GM12878 (cell line): ENCODE measurements around the gene SPIC. TPM values are rescaled to one million over a fixed set of nuclear protein-coding genes. Genes with fewer than 3 reads are reported as not detected.

Source experiments
- ATAC-seq: fragments of 200-7000 bp; cut with Tn5 transposase; 3 replicates; pipeline ENCODE4 v1.9.1; 2020; ENCODE audit warnings: mild to moderate bottlenecking, moderate library complexity
- BruUV-seq: library from RNA; stranded (reverse); fragments of 400-500 nt; replicated peaks from 2 replicates; lab custom pipeline; 2021; lab: Mats Ljungman, UMichigan
- CTCF ChIA-PET: fragments of 300-600 bp; sonication (Branson Sonifier 250); formaldehyde crosslinking; extraction: SDS; loops from one replicate; lab custom pipeline; 2021; ENCODE audit warnings: inconsistent platforms; lab: Yijun Ruan, JAX
- POLR2A ChIA-PET: fragments of 350-600 bp; formaldehyde crosslinking; extraction: SDS; loops from one replicate; lab custom pipeline; 2021; ENCODE audit warnings: inconsistent platforms; lab: Charles Lee
- RAD21 ChIA-PET: fragments of 300-600 bp; sonication (Branson Sonifier 250); formaldehyde crosslinking; loops from one replicate; lab custom pipeline; 2023; ENCODE audit warnings: antibody characterized with exemption; ENCODE audit not compliant: unreplicated experiment; lab: Charles Lee
- SMC1A ChIA-PET: fragments of 300-600 bp; sonication (Branson Sonifier 250); formaldehyde crosslinking; loops from one replicate; lab custom pipeline; 2023; ENCODE audit not compliant: unreplicated experiment, uncharacterized antibody; lab: Charles Lee
- DNase-seq: peaks from one replicate; pipeline ENCODE4 v3.0.0-alpha.2; 2011; ENCODE audit warnings: low read depth, low spot score
- FAIRE-seq: peaks from 3 replicates; lab custom pipeline; 2011; peaks lifted over from hg19 to GRCh38; lab: Jason Lieb, UNC
- H2AFZ ChIP-seq: 2 replicates; pipeline ENCODE4 v1.6.0; 2011; ENCODE audit warnings: low read depth, low read length, control low read depth; ENCODE audit not compliant: control insufficient read depth
- H3K27ac ChIP-seq: 2 replicates; pipeline ENCODE4 v1.5.1; 2011; ENCODE audit warnings: control low read depth; ENCODE audit not compliant: control insufficient read depth, insufficient read depth
- H3K27me3 ChIP-seq, 2 experiments: replicated peaks in 1 of 2; 2 replicates each; pipeline versions ENCODE4 v1.6.0 to v1.6.1; 2011; ENCODE audit warnings: low read length in 1 of 2; ENCODE audit not compliant: control insufficient read depth in 2 of 2, insufficient read depth in 2 of 2
- H3K36me3 ChIP-seq, 2 experiments: 2 replicates each; pipeline ENCODE4 v1.5.1; 2011; ENCODE audit warnings: low read length in 1 of 2; ENCODE audit not compliant: control insufficient read depth in 2 of 2, insufficient read depth in 2 of 2
- H3K4me1 ChIP-seq: 2 replicates; pipeline ENCODE4 v1.6.1; 2011; ENCODE audit warnings: mild to moderate bottlenecking, low read length, moderate library complexity, mixed read lengths; ENCODE audit not compliant: control insufficient read depth, insufficient read depth
- H3K4me2 ChIP-seq: 2 replicates; pipeline ENCODE4 v1.6.0; 2011; ENCODE audit warnings: control low read depth; ENCODE audit not compliant: control insufficient read depth, insufficient read depth
- H3K4me3 ChIP-seq: fragments of 200-600 bp; sonication (generic); 2 replicates; pipeline ENCODE4 v1.5.1; 2016
- H3K79me2 ChIP-seq: 2 replicates; pipeline ENCODE4 v1.6.0; 2011; ENCODE audit warnings: low read length; ENCODE audit not compliant: control insufficient read depth, insufficient read depth
- H3K9ac ChIP-seq: 2 replicates; pipeline ENCODE4 v1.8.0; 2011; ENCODE audit warnings: low read length, control low read depth, mixed read lengths; ENCODE audit not compliant: control insufficient read depth, insufficient read depth
- H3K9me3 ChIP-seq: replicated peaks from 3 replicates; pipeline ENCODE4 v1.5.1; 2011; ENCODE audit warnings: mild to moderate bottlenecking, low read length; ENCODE audit not compliant: control insufficient read depth, insufficient read depth
- H4K20me1 ChIP-seq: 2 replicates; pipeline ENCODE4 v1.6.0; 2011; ENCODE audit not compliant: control insufficient read depth, insufficient read depth
- ATF2 ChIP-seq: IDR thresholded peaks from 2 replicates; pipeline ENCODE4 v1.6.1; 2012; ENCODE audit warnings: low read length, inconsistent platforms
- EED ChIP-seq: sonication (generic); IDR thresholded peaks from 2 replicates; pipeline ENCODE4 v1.6.1; 2016; ENCODE audit warnings: antibody characterized with exemption, low read depth
- EGR1 ChIP-seq, 2 experiments: IDR thresholded peaks; 1 replicate in 1 of 2; 2 replicates in 1 of 2; pipeline ENCODE4 v1.6.1; 2011 to 2012; ENCODE audit warnings: low read depth in 2 of 2, low read length in 2 of 2, borderline replicate concordance in 1 of 2, mild to moderate bottlenecking in 1 of 2, moderate library complexity in 1 of 2
- IKZF1 ChIP-seq: fragments of 450-650 bp; conservative IDR thresholded peaks from 2 replicates; pipeline ENCODE4 v1.6.1; 2017; ENCODE audit warnings: antibody characterized with exemption, mild to moderate bottlenecking
- MYB ChIP-seq: fragments of 150-350 bp; IDR thresholded peaks from 2 replicates; pipeline ENCODE4 v1.6.1; 2014; ENCODE audit warnings: mild to moderate bottlenecking, low read depth, low read length, borderline replicate concordance
- NKRF ChIP-seq: fragments of 450-650 bp; conservative IDR thresholded peaks from 2 replicates; pipeline ENCODE4 v1.6.1; 2017; ENCODE audit warnings: mild to moderate bottlenecking, moderate library complexity
- TAF1 ChIP-seq: IDR thresholded peaks from 2 replicates; pipeline ENCODE4 v1.6.1; 2011; ENCODE audit warnings: mild to moderate bottlenecking, low read depth, low read length, borderline replicate concordance
- ZBTB4 ChIP-seq: fragments of 450-650 bp; formaldehyde crosslinking; IDR thresholded peaks from 2 replicates; pipeline ENCODE4 v1.4.0; 2022; ENCODE audit warnings: mild to moderate bottlenecking, moderate library complexity
- ZNF274 ChIP-seq: IDR thresholded peaks from one replicate; pipeline ENCODE4 v1.8.0; 2011; ENCODE audit not compliant: insufficient read length, insufficient read depth
- ZNF622 ChIP-seq: fragments of 450-650 bp; IDR thresholded peaks from 2 replicates; pipeline ENCODE4 v1.6.1; 2017; ENCODE audit warnings: mild to moderate bottlenecking, inconsistent platforms
- ZZZ3 ChIP-seq: IDR thresholded peaks from 2 replicates; pipeline ENCODE4 v1.6.1; 2011; ENCODE audit warnings: low read depth; ENCODE audit not compliant: control insufficient read depth, insufficient read length
- WGBS: methylation state at CpG from one replicate; pipeline ENCODE4 v1.1.6; 2016; ENCODE audit warnings: low lambda C conversion rate; ENCODE audit not compliant: insufficient replicate concordance, insufficient coverage; ENCODE audit errors: missing lambda C conversion rate; 5-methylcytosine and 5-hydroxymethylcytosine counted together
- in situ Hi-C: fragments of 300-500 bp; cut with MboI; formaldehyde crosslinking; loops from 9 replicates; pipeline ENCODE4 v1.14.3; 2018; ENCODE audit warnings: mixed read lengths
- intact Hi-C: fragments of 100-400 bp; cut with micrococcal nuclease; formaldehyde crosslinking; loops from one replicate; pipeline ENCODE4 v1.14.2; 2022; ENCODE audit not compliant: unreplicated experiment
- polyA plus RNA-seq, 11 experiments: library from polyadenylated mRNA; depleted of rRNA in 4 of 11; unstranded in 6 of 11; stranded (reverse) in 5 of 11; fragments of >200 nt; fragmentation: Nextera tagmentation in 4 of 11; fragmentation: Illumina TruSeq in 1 of 11; extraction: Ambion mirVana in 4 of 11; extraction: Trizol in 1 of 11; gene quantifications; 1 replicate in 1 of 11; 2 replicates in 10 of 11; pipeline versions ENCODE4 v1.2.1 to v1.2.3, GENCODE V29; 2011 to 2016; ENCODE audit warnings: inconsistent platforms in 2 of 11, missing spikeins in 2 of 11, low read depth in 1 of 11
- total RNA-seq, 4 experiments: library from RNA; depleted of rRNA in 3 of 4; stranded (reverse); fragments of >200 nt in 3 of 4; fragmentation: Illumina TruSeq in 1 of 4; extraction: Trizol in 1 of 4; gene quantifications; 2 replicates each; pipeline versions ENCODE4 v1.2.1 to v1.2.3, GENCODE V29; 2013 to 2021

Gene SPIC
- total and polyA plus RNA-seq, 10 of the 15 experiments (the other 5 are each of a cell fraction or from before 2014, with no cell fraction given), result 0.07 to 2.2 (median 0.18) TPM; not detected in 4

- no peak for TF ChIP-seq ZNF274
- no peak for TF ChIP-seq EGR1 (IDR thresholded peaks at IDR 0.05; ENCODE audit: borderline replicate concordance in 1 of 2, low read depth in 2 of 2, low read length in 2 of 2)
- no peak for TF ChIP-seq EED
- TF ChIP-seq ZZZ3, result no peak
Observed at GRCh38 chr12:101474711-101475386, at the start of gene SPIC (continued).

- ChIA-PET RAD21 (no interaction called here), POLR2A (no interaction called here)
- no peak for FAIRE-seq
Observed at GRCh38 chr12:101430456-101430855, 44.7 kb upstream of the SPIC start.

More at GRCh38 chr12:101430456-101430855, 44.7 kb upstream of the SPIC start:
- H2AFZ ChIP-seq, result no peak overlapping the region
- H3K4me1 ChIP-seq, result no peaks in the 10 kb centered on the region
- H4K20me1 ChIP-seq, result no peaks in the 10 kb centered on the region
- WGBS, result 1% methylated on average over 2 of the region's 2 CpGs
- no peak overlapping the region for H3K9ac ChIP-seq
- no peak overlapping the region for H3K4me3 ChIP-seq
- in situ Hi-C loops (no loop called here), intact Hi-C loops (no loop called here)
- TF ChIP-seq NKRF (no peak), IKZF1 (no peak), EGR1 (IDR thresholded peaks at IDR 0.05; ENCODE audit: borderline replicate concordance in 1 of 2, low read depth in 2 of 2, low read length in 2 of 2) (no peak), ZBTB4 (CRISPR knock-in tag) (no peak), ZNF622 (no peak), MYB (no peak), TAF1 (no peak), ATF2 (no peak)
- H3K27ac ChIP-seq, result no peak overlapping the region
- no peaks in the 10 kb centered on the region for H3K27me3 ChIP-seq
- CTCF ChIA-PET, result interaction anchor here (1.0 kb wide), 1 partner anchor 16 kb away, joined by 4 read pairs; no protein-coding TSS in a partner anchor
- no peak for DNase-seq
- SMC1A ChIA-PET, result no interaction called here
- H3K9me3 ChIP-seq, result no peaks in the 10 kb centered on the region
- H3K4me2 ChIP-seq, result no peak overlapping the region
- no peaks in the 10 kb centered on the region for H3K36me3 ChIP-seq
- no peak for ATAC-seq
- BruUV-seq, result no TSS peak
- H3K79me2 ChIP-seq, result no peaks in the 10 kb centered on the region
